HepG2 (cell line): ENCODE measurements around the gene NACC2. TPM values are rescaled to one million over a fixed set of nuclear protein-coding genes. Genes with fewer than 3 reads are reported as not detected.
A peak's percentile ranks its signal among the peaks of the same experiment; 100 is the strongest.

ENCODE experiments used
- CEBPB ChIP-seq: IDR thresholded peaks from 2 replicates; pipeline ENCODE4 v1.6.1; 2011; ENCODE audit warnings: low read depth, low read length, improper control_type of control experiment, borderline replicate concordance
- CREM ChIP-seq, 2 experiments: sonication (generic) in 1 of 2; formaldehyde crosslinking in 1 of 2; IDR thresholded peaks; 2 replicates each; pipeline versions ENCODE4 v1.4.0 to v1.6.1; 2016 to 2020; ENCODE audit warnings: antibody characterized with exemption in 1 of 2, mild to moderate bottlenecking in 1 of 2, missing genetic modification reagents in 1 of 2
- DNMT3B ChIP-seq: conservative IDR thresholded peaks from 2 replicates; pipeline ENCODE4 v1.6.1; 2016; ENCODE audit warnings: missing biosample characterization, control low read depth
- EED ChIP-seq: sonication (generic); formaldehyde crosslinking; IDR thresholded peaks from 2 replicates; pipeline ENCODE4 v1.5.0; 2020; ENCODE audit warnings: mild to moderate bottlenecking, missing genetic modification reagents
- FOXM1 ChIP-seq: sonication (generic); formaldehyde crosslinking; IDR thresholded peaks from 2 replicates; pipeline ENCODE4 v1.5.0; 2020; ENCODE audit warnings: missing genetic modification reagents
- KLF13 ChIP-seq: sonication (generic); formaldehyde crosslinking; IDR thresholded peaks from 2 replicates; pipeline ENCODE4 v1.4.0; 2020; ENCODE audit warnings: mild to moderate bottlenecking, missing genetic modification reagents
- MAFK ChIP-seq, 2 experiments: IDR thresholded peaks in 1 of 2; conservative IDR thresholded peaks in 1 of 2; 2 replicates each; pipeline ENCODE4 v1.6.1; 2011; ENCODE audit warnings: improper control_type of control experiment in 2 of 2, low read length in 2 of 2
- POLR2AphosphoS2 ChIP-seq: IDR thresholded peaks from 2 replicates; pipeline ENCODE4 v1.6.1; 2011; ENCODE audit warnings: low read depth, low read length, improper control_type of control experiment
- ZFP36L1 ChIP-seq: sonication (generic); formaldehyde crosslinking; IDR thresholded peaks from 2 replicates; pipeline ENCODE4 v1.8.0; 2022; ENCODE audit warnings: mild to moderate bottlenecking, missing genetic modification reagents, moderate library complexity
- ZNF232 ChIP-seq: sonication (generic); formaldehyde crosslinking; IDR thresholded peaks from 2 replicates; pipeline ENCODE4 v1.4.0; 2020; ENCODE audit warnings: missing genetic modification reagents, borderline replicate concordance
- ZNF333 ChIP-seq: sonication (generic); formaldehyde crosslinking; IDR thresholded peaks from 2 replicates; pipeline ENCODE4 v1.4.0; 2020; ENCODE audit warnings: mild to moderate bottlenecking, missing genetic modification reagents, borderline replicate concordance
- ZNF33B ChIP-seq: sonication (generic); formaldehyde crosslinking; IDR thresholded peaks from 2 replicates; pipeline ENCODE4 v1.5.1; 2020; ENCODE audit warnings: mild to moderate bottlenecking, missing genetic modification reagents
- ZNF430 ChIP-seq: sonication (generic); formaldehyde crosslinking; IDR thresholded peaks from 2 replicates; pipeline ENCODE4 v1.9.0; 2021; ENCODE audit warnings: mild to moderate bottlenecking, missing genetic modification reagents
- ZNF496 ChIP-seq: sonication (generic); formaldehyde crosslinking; IDR thresholded peaks from 2 replicates; pipeline ENCODE4 v1.8.1; 2023; ENCODE audit warnings: mild to moderate bottlenecking, moderate library complexity, missing genetic modification reagents; ENCODE audit not compliant: insufficient replicate concordance
- ZNF720 ChIP-seq: sonication (generic); formaldehyde crosslinking; IDR thresholded peaks from 2 replicates; pipeline ENCODE4 v1.4.0; 2020; ENCODE audit warnings: missing genetic modification reagents
- polyA plus RNA-seq, 8 experiments: library from polyadenylated mRNA; depleted of rRNA in 3 of 8; stranded (reverse) in 7 of 8; unstranded in 1 of 8; fragments of >200 nt; fragmentation: Illumina TruSeq in 4 of 8; extraction: Trizol in 4 of 8; gene quantifications; 2 replicates each; pipeline versions ENCODE4 v1.2.1 to v1.2.3, GENCODE V29; 2011 to 2016; ENCODE audit warnings: low read depth in 4 of 8, missing spikeins in 1 of 8, mixed read lengths in 1 of 8; ENCODE audit not compliant: insufficient read depth in 1 of 8
- total RNA-seq, 5 experiments: library from RNA; depleted of rRNA; stranded (reverse); fragments of >200 nt; fragmentation: Illumina TruSeq; extraction: Trizol; gene quantifications; 2 replicates each; pipeline ENCODE4 v1.2.3, GENCODE V29; 2016; ENCODE audit warnings: low read depth in 1 of 5
- TF ChIP-seq, protein P1 (sequence below): sonication (generic); formaldehyde crosslinking; IDR thresholded peaks from 2 replicates; pipeline ENCODE4 v1.8.1; 2023; ENCODE audit warnings: mild to moderate bottlenecking, missing genetic modification reagents
- TF ChIP-seq, protein P2 (sequence below): IDR thresholded peaks from 2 replicates; pipeline ENCODE4 v1.6.1; 2016; ENCODE audit warnings: low read depth, missing genetic modification reagents, missing compliant biosample characterization
- TF ChIP-seq, protein P3 (sequence below), 2 experiments: IDR thresholded peaks; 2 replicates each; pipeline ENCODE4 v1.6.1; 2011 to 2012; ENCODE audit warnings: low read length in 2 of 2, borderline replicate concordance in 1 of 2, low read depth in 1 of 2, mild to moderate bottlenecking in 1 of 2, moderate library complexity in 1 of 2

Gene NACC2
- total and polyA plus RNA-seq, 2 of the 13 experiments (the other 11 are each of a cell fraction or from before 2014, with no cell fraction given): 5.9 to 12.3 TPM

DNA sequence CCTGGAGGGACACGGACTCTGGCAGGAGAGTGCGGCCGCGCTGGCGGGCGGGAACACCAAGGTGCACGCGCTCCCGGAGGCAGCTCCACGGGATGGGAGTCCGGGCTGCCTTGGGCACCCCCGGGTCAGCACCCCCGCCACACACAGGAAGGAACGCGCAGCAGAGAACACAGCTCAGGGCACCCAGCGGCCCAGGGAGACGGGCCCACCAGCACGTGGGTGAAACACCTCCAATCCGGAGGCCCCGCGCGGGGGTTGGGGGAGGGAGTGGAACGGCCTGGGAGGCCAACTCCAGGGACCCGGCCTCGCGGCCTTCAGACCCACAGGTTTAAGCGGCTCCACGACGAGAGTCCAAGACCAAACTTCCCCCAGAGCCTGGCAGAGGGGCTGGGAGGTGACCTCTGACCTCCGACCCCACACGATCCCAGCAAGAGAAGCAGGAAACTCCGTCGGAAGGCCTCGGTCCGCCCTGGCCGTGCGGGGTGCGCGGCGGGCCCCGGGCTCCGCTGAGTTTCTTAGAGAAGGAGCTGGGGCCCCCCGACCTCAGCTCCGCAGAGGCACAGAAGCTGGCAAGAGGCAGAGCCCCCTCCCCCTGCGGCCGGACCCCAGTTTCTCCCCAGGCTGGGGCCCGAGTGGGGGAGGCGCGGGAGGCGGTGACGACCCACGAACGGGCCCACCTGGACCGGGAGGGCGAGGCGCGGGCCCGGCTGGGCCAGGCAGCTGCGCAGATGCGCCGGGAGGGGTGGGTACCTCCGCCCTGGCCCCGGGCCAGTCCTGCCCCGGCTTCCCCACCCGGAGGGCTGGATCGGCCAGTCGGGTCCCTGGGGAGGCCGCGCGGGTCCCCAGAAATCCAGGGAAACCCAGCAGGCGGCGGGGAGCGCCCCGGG lies 851 bp downstream of the NACC2 start (continued):
- TF ChIP-seq, protein P1, sequence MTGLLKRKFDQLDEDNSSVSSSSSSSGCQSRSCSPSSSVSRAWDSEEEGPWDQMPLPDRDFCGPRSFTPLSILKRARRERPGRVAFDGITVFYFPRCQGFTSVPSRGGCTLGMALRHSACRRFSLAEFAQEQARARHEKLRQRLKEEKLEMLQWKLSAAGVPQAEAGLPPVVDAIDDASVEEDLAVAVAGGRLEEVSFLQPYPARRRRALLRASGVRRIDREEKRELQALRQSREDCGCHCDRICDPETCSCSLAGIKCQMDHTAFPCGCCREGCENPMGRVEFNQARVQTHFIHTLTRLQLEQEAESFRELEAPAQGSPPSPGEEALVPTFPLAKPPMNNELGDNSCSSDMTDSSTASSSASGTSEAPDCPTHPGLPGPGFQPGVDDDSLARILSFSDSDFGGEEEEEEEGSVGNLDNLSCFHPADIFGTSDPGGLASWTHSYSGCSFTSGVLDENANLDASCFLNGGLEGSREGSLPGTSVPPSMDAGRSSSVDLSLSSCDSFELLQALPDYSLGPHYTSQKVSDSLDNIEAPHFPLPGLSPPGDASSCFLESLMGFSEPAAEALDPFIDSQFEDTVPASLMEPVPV (CRISPR knock-in tag): peak; percentile 92; the same call in 1 of the 2 replicates
- TF ChIP-seq CEBPB (no peak), KLF13 (CRISPR knock-in tag) (no peak), MAFK (conservative IDR thresholded peaks at IDR 0.05 in 1 of 2, IDR thresholded peaks at IDR 0.05 in 1 of 2; ENCODE audit: low read length in 2 of 2) (no peak), ZNF430 (CRISPR knock-in tag) (peak; percentile 61; the same call in 1 of the 2 replicates), ZFP36L1 (0 out of 2 replicates have a peak, but pooled peaks have one; percentile 57), ZNF333 (CRISPR knock-in tag) (no peak), POLR2AphosphoS2 (no peak), DNMT3B (CRISPR knock-in tag) (no peak), ZNF33B (CRISPR knock-in tag) (no peak), ZNF720 (no peak), ZNF496 (CRISPR knock-in tag) (no peak), CREM (IDR thresholded peaks at IDR 0.05) (no peak), CREM (CRISPR knock-in tag; IDR thresholded peaks at IDR 0.05) (no peak), ZNF232 (CRISPR knock-in tag) (0 out of 2 replicates have a peak, but pooled peaks have one; percentile 32), FOXM1 (no peak), EED (CRISPR knock-in tag) (peak; percentile 35; the same call in 1 of the 2 replicates)
- TF ChIP-seq, protein P2, sequence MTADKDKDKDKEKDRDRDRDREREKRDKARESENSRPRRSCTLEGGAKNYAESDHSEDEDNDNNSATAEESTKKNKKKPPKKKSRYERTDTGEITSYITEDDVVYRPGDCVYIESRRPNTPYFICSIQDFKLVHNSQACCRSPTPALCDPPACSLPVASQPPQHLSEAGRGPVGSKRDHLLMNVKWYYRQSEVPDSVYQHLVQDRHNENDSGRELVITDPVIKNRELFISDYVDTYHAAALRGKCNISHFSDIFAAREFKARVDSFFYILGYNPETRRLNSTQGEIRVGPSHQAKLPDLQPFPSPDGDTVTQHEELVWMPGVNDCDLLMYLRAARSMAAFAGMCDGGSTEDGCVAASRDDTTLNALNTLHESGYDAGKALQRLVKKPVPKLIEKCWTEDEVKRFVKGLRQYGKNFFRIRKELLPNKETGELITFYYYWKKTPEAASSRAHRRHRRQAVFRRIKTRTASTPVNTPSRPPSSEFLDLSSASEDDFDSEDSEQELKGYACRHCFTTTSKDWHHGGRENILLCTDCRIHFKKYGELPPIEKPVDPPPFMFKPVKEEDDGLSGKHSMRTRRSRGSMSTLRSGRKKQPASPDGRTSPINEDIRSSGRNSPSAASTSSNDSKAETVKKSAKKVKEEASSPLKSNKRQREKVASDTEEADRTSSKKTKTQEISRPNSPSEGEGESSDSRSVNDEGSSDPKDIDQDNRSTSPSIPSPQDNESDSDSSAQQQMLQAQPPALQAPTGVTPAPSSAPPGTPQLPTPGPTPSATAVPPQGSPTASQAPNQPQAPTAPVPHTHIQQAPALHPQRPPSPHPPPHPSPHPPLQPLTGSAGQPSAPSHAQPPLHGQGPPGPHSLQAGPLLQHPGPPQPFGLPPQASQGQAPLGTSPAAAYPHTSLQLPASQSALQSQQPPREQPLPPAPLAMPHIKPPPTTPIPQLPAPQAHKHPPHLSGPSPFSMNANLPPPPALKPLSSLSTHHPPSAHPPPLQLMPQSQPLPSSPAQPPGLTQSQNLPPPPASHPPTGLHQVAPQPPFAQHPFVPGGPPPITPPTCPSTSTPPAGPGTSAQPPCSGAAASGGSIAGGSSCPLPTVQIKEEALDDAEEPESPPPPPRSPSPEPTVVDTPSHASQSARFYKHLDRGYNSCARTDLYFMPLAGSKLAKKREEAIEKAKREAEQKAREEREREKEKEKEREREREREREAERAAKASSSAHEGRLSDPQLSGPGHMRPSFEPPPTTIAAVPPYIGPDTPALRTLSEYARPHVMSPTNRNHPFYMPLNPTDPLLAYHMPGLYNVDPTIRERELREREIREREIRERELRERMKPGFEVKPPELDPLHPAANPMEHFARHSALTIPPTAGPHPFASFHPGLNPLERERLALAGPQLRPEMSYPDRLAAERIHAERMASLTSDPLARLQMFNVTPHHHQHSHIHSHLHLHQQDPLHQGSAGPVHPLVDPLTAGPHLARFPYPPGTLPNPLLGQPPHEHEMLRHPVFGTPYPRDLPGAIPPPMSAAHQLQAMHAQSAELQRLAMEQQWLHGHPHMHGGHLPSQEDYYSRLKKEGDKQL (CRISPR knock-in tag): no peak
- TF ChIP-seq, protein P3, sequence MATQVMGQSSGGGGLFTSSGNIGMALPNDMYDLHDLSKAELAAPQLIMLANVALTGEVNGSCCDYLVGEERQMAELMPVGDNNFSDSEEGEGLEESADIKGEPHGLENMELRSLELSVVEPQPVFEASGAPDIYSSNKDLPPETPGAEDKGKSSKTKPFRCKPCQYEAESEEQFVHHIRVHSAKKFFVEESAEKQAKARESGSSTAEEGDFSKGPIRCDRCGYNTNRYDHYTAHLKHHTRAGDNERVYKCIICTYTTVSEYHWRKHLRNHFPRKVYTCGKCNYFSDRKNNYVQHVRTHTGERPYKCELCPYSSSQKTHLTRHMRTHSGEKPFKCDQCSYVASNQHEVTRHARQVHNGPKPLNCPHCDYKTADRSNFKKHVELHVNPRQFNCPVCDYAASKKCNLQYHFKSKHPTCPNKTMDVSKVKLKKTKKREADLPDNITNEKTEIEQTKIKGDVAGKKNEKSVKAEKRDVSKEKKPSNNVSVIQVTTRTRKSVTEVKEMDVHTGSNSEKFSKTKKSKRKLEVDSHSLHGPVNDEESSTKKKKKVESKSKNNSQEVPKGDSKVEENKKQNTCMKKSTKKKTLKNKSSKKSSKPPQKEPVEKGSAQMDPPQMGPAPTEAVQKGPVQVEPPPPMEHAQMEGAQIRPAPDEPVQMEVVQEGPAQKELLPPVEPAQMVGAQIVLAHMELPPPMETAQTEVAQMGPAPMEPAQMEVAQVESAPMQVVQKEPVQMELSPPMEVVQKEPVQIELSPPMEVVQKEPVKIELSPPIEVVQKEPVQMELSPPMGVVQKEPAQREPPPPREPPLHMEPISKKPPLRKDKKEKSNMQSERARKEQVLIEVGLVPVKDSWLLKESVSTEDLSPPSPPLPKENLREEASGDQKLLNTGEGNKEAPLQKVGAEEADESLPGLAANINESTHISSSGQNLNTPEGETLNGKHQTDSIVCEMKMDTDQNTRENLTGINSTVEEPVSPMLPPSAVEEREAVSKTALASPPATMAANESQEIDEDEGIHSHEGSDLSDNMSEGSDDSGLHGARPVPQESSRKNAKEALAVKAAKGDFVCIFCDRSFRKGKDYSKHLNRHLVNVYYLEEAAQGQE (IDR thresholded peaks at IDR 0.05; ENCODE audit: borderline replicate concordance in 1 of 2, low read depth in 1 of 2, low read length in 2 of 2): no peak
